ENCODE data around the gene RHBDF1. TPM values are rescaled to one million over a fixed set of nuclear protein-coding genes. Genes with fewer than 3 reads are reported as not detected.

RHBDF1 gene
- total and polyA plus RNA-seq, 2 of the 13 experiments (the other 11 are each of a cell fraction or from before 2014, with no cell fraction given) = 5.4 to 26.9 TPM

DNA sequence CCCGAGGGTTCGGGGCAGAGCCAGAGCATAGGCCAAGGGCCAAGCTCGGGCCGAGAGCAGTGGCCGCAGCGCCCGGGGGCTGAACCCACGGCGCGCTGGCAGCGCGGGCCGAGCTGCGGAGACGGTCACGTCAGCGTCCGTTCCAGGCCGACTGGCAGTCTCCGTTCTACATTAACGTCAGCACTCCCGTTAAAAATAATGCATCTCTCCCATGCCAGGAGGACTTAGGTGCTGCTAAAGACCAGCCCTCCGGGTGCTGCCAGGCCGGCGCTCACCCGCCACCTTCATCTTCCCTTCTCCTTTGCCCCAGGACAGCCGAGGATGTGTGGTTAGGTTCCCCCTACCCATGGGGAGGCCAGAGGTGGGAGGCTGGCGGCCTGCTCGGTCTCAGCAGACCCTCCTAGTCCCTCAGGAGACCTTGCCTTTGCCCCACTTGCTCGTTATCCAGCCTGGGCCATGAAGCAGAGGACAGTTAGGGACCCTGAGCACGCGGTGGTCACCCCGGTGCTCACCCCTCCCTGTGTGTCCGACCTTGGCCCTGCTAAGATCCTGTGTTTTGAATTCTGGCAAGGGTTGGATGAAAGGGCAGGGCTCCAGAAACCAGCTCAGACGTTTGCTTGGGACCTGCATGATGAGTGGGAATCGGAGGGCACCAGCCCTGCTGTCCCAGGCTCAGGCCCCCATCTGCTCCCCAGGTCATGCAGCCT, 6.2 kb upstream of the RHBDF1 start:
- Histone ChIP-seq H3K27me3 (ENCODE audit: control insufficient read depth in 1 of 2, insufficient read depth in 2 of 2, low read length in 2 of 2) (peaks cover under 1 to 5% of the 10 kb centered on the region in 2 experiments; a peak in 2 of 5 replicates), H4K20me1 (ENCODE audit: insufficient read depth, low read length) (no peaks in the 10 kb centered on the region), H3K9ac (ENCODE audit: insufficient read depth, low read depth, low read length) (peak overlapping the region; percentile 86), H3K27ac (ENCODE audit: extremely low read length, insufficient read depth, low read length) (peak overlapping the region; percentile 62), H2AFZ (ENCODE audit: low read length) (no peak overlapping the region), H3K4me1 (ENCODE audit: insufficient read depth, low read length) (peaks cover 52% of the 10 kb centered on the region), H3K4me2 (ENCODE audit: low read depth, low read length) (peak overlapping the region; percentile 95), H3K9me3 (ENCODE audit: low read length) (no peaks in the 10 kb centered on the region), H3K36me3 (replicated peaks in 1 of 2; ENCODE audit: control insufficient read depth in 1 of 2, insufficient read depth in 2 of 2, low read length in 2 of 2) (peaks cover 4 to 17% of the 10 kb centered on the region in 2 experiments; a peak in 3 of 5 replicates), H3K4me3 (replicated peaks in 1 of 3; ENCODE audit: insufficient read depth in 1 of 3, low read depth in 2 of 3, low read length in 3 of 3) (peak overlapping the region; percentile 63 to 84 (median 80)), H3K79me2 (ENCODE audit: insufficient read depth, low read length) (peaks cover 2% of the 10 kb centered on the region)
- no peak for ATAC-seq
- CTCF ChIA-PET (ENCODE audit: low intra/inter-chr PET ratio, low total read pairs) = no interaction called here
- POLR2A ChIA-PET = interaction anchor here (1.9 kb wide), 1 partner anchor 13 kb away, joined by 6 read pairs; no protein-coding TSS in a partner anchor
- in situ Hi-C loops (cut with HindIII; ENCODE audit: extremely low pct_ligation_motif_present, low pct_unique_long_range_greater_than_20kb) = no loop called here
- DNase-seq (ENCODE audit: low spot score) = no peak
- intact Hi-C loops (cut with micrococcal nuclease; ENCODE audit: unreplicated experiment) = no loop called here
- FAIRE-seq = no peak
- 11% methylated on average over 9 of the region's 36 CpGs for WGBS (ENCODE audit: low lambda C conversion rate)
- BruUV-seq (replicated peaks) = no TSS peak
- TF ChIP-seq ZNF124 (CRISPR knock-in tag; IDR thresholded peaks at IDR 0.05) = 0 out of 2 replicates have a peak, but pooled peaks have one; percentile 17
- TF ChIP-seq, protein P1, sequence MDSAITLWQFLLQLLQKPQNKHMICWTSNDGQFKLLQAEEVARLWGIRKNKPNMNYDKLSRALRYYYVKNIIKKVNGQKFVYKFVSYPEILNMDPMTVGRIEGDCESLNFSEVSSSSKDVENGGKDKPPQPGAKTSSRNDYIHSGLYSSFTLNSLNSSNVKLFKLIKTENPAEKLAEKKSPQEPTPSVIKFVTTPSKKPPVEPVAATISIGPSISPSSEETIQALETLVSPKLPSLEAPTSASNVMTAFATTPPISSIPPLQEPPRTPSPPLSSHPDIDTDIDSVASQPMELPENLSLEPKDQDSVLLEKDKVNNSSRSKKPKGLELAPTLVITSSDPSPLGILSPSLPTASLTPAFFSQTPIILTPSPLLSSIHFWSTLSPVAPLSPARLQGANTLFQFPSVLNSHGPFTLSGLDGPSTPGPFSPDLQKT (CRISPR knock-in tag; IDR thresholded peaks at IDR 0.05; ENCODE audit: borderline replicate concordance) = 0 out of 2 replicates have a peak, but pooled peaks have one; percentile 0
- TF ChIP-seq KDM5B (CRISPR knock-in tag; IDR thresholded peaks at IDR 0.05; ENCODE audit: borderline replicate concordance) = no peak
- TF ChIP-seq MEF2D (CRISPR knock-in tag; IDR thresholded peaks at IDR 0.05) = peak; percentile 58
- TF ChIP-seq PHF5A (CRISPR knock-in tag; IDR thresholded peaks at IDR 0.05; ENCODE audit: low read depth, unreplicated experiment) = no peak
- TF ChIP-seq ZNF839 (CRISPR knock-in tag; IDR thresholded peaks at IDR 0.05; ENCODE audit: borderline replicate concordance) = no peak
- TF ChIP-seq, protein P2, sequence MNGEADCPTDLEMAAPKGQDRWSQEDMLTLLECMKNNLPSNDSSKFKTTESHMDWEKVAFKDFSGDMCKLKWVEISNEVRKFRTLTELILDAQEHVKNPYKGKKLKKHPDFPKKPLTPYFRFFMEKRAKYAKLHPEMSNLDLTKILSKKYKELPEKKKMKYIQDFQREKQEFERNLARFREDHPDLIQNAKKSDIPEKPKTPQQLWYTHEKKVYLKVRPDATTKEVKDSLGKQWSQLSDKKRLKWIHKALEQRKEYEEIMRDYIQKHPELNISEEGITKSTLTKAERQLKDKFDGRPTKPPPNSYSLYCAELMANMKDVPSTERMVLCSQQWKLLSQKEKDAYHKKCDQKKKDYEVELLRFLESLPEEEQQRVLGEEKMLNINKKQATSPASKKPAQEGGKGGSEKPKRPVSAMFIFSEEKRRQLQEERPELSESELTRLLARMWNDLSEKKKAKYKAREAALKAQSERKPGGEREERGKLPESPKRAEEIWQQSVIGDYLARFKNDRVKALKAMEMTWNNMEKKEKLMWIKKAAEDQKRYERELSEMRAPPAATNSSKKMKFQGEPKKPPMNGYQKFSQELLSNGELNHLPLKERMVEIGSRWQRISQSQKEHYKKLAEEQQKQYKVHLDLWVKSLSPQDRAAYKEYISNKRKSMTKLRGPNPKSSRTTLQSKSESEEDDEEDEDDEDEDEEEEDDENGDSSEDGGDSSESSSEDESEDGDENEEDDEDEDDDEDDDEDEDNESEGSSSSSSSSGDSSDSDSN (CRISPR knock-in tag; IDR thresholded peaks at IDR 0.05) = no peak
- TF ChIP-seq POLR2G (IDR thresholded peaks at IDR 0.05; ENCODE audit: low read depth, low read length) = peak; percentile 6; the same call in 1 of the 2 replicates
- TF ChIP-seq REPIN1 (CRISPR knock-in tag; IDR thresholded peaks at IDR 0.05; ENCODE audit: borderline replicate concordance, low read depth) = 0 out of 2 replicates have a peak, but pooled peaks have one; percentile 24
- TF ChIP-seq, protein P3, sequence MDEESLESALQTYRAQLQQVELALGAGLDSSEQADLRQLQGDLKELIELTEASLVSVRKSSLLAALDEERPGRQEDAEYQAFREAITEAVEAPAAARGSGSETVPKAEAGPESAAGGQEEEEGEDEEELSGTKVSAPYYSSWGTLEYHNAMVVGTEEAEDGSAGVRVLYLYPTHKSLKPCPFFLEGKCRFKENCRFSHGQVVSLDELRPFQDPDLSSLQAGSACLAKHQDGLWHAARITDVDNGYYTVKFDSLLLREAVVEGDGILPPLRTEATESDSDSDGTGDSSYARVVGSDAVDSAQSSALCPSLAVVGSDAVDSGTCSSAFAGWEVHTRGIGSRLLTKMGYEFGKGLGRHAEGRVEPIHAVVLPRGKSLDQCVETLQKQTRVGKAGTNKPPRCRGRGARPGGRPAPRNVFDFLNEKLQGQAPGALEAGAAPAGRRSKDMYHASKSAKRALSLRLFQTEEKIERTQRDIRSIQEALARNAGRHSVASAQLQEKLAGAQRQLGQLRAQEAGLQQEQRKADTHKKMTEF (CRISPR knock-in tag; IDR thresholded peaks at IDR 0.05) = 0 out of 2 replicates have a peak, but pooled peaks have one; percentile 17
- TF ChIP-seq AKAP8 (CRISPR knock-in tag; IDR thresholded peaks at IDR 0.05) = 0 out of 2 replicates have a peak, but pooled peaks have one; percentile 1
- TF ChIP-seq ERF (CRISPR knock-in tag; IDR thresholded peaks at IDR 0.05) = 0 out of 2 replicates have a peak, but pooled peaks have one; percentile 22
- no peak for TF ChIP-seq KDM1A (CRISPR knock-in tag; IDR thresholded peaks at IDR 0.05)
- peak; percentile 25; the same call in 1 of the 2 replicates for TF ChIP-seq SALL1 (CRISPR knock-in tag; IDR thresholded peaks at IDR 0.05)
- TF ChIP-seq BORCS8-MEF2B (CRISPR knock-in tag; IDR thresholded peaks at IDR 0.05) = peak; percentile 46; the same call in 1 of the 2 replicates
- TF ChIP-seq HNRNPL (IDR thresholded peaks at IDR 0.05; ENCODE audit: low read depth, low read length) = no peak
- TF ChIP-seq, protein P4, sequence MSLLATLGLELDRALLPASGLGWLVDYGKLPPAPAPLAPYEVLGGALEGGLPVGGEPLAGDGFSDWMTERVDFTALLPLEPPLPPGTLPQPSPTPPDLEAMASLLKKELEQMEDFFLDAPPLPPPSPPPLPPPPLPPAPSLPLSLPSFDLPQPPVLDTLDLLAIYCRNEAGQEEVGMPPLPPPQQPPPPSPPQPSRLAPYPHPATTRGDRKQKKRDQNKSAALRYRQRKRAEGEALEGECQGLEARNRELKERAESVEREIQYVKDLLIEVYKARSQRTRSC (CRISPR knock-in tag; IDR thresholded peaks at IDR 0.05; ENCODE audit: low read depth) = no peak

Data from HepG2 (cell line).